ENCODE results near the gene STK39.

DNA sequence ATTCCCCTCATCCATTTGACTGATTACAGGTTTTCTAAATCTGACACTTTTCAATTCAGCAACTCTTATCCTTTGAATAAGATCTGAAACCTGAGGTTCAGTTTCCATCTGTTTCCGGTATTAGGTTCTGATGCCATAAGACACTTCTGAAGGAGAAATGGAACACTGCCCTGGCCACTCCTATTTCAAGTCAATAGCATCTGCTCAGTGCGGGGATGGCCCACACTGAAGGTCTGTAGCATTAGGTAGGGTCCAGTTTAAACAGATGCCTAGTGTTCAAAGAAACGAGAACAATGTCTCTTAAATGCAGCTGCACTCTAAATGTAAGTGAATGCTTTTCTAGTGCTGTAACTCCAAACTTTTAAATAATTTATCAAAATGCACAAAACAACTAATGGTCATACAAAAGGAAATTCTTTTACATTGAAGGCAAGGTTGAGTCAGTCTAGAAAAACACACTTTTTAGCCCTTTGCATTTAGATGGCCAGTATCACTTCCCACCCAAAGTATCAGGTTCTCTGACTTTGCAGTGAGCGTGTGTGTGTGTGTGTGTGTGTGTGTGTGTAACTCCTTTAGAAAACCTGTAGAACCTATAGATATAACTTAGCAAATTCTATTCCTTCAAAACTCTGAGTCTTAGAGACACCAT, 78.2 kb downstream of the STK39 start:
- TF ChIP-seq SUZ12 (IDR thresholded peaks at IDR 0.05; ENCODE audit: extremely low read depth, insufficient read depth, insufficient read length) (no peak), YY1 (IDR thresholded peaks at IDR 0.05; ENCODE audit: insufficient read depth, insufficient read length) (no peak)
